Activated CD4-positive, alpha-beta T cell treated with anti-CD3 and anti-CD28 coated beads for 36 hours (primary cell): ENCODE data around the gene HSD17B7. TPM values are rescaled to one million over a fixed set of nuclear protein-coding genes. Genes with fewer than 3 reads are reported as not detected.

Experiments
- ATAC-seq: fragments of 200-7000 bp; cut with Tn5 transposase; one replicate; pipeline ENCODE4 v1.10.0; 2021; ENCODE audit warnings: mild to moderate bottlenecking, moderate library complexity
- CTCF ChIA-PET: fragments of 350-600 bp; sonication (Branson Sonifier 250); formaldehyde crosslinking; loops from one replicate; lab custom pipeline; 2021; ENCODE audit warnings: antibody characterized with exemption; lab: Charles Lee
- POLR2A ChIA-PET: fragments of 350-600 bp; sonication (Branson Sonifier 250); formaldehyde crosslinking; loops from one replicate; lab custom pipeline; 2021; ENCODE audit warnings: antibody characterized with exemption, inconsistent platforms; lab: Charles Lee
- DNase-seq: peaks from one replicate; pipeline ENCODE4 v3.0.0-alpha.2; 2020
- H3K27ac Mint-ChIP-seq: one replicate; pipeline ENCODE4 v1.8.0; 2021; ENCODE audit warnings: mixed read lengths
- H3K27me3 Mint-ChIP-seq: one replicate; pipeline ENCODE4 v1.8.0; 2021; ENCODE audit warnings: mixed read lengths
- H3K36me3 Mint-ChIP-seq: one replicate; pipeline ENCODE4 v1.8.0; 2021; ENCODE audit warnings: low read depth, mixed read lengths
- H3K4me1 Mint-ChIP-seq: one replicate; pipeline ENCODE4 v1.8.0; 2021; ENCODE audit warnings: mixed read lengths
- H3K4me3 Mint-ChIP-seq: one replicate; pipeline ENCODE4 v1.8.0; 2021; ENCODE audit warnings: mild to moderate bottlenecking, moderate library complexity, mixed read lengths
- H3K9me3 Mint-ChIP-seq: one replicate; pipeline ENCODE4 v1.8.0; 2021; ENCODE audit warnings: low read depth, mixed read lengths
- intact Hi-C, 2 experiments: fragments of 100-400 bp; cut with DNase I in 1 of 2; cut with micrococcal nuclease in 1 of 2; formaldehyde crosslinking; loops; one replicate each; pipeline versions ENCODE4 v1.14.2 to v1.15.1; 2022 to 2024; cut with DNase I, micrococcal nuclease
- total RNA-seq, 2 experiments: library from RNA; stranded (reverse); gene quantifications; one replicate each; pipeline ENCODE4 v1.2.3, GENCODE V29; 2021

HSD17B7 gene
- total RNA-seq, 2 experiments from 2014 or later, result 25.7 to 29.5 TPM

DNA sequence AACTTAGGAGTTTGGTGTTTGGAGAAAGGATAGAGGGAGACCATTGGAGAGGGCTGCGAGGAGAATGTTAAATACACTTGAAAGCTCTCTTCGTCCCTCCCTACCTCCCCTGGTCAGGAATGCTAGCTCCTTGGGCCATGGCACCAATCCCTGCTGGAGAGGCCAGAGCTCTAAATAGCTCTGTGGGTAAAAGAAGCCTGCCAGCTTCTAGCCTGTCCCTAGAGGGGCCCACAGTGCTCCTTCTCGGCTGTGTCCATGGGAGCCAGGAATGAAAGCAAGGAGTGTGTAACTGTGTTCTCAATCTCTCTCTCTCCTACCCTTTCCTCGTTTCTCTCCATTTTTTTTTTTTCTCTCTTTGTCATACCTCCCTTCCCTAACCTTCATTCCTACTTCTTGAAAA lies 70.6 kb downstream of the HSD17B7 start, which contains the start of gene CCDC190:
Gene CCDC190 (minus strand): TSS at position 75 of the 400 bp plus-strand sequence. CDS start 1,529 bp downstream, outside the sequence.
- Mint-ChIP-seq H3K36me3 (no peaks in the 10 kb centered on the region), H3K27me3 (peaks cover 14% of the 10 kb centered on the region), H3K4me1 (no peaks in the 10 kb centered on the region), H3K27ac (no peak within 1 kb of the TSS), H3K4me3 (no peak within 1 kb of the TSS), H3K9me3 (no peaks in the 10 kb centered on the region)
- ChIA-PET CTCF (interaction anchor here (1.5 kb wide), 1 partner anchor 12 kb away, joined by 6 read pairs; no protein-coding TSS in a partner anchor), POLR2A (no interaction called here)
- DNase-seq (no peak), ATAC-seq (no peak)
- intact Hi-C loops, result no loop called here

- CTCF ChIA-PET, result no interaction called here
- Mint-ChIP-seq H3K27ac (no peak overlapping the region), H3K36me3 (no peaks in the 10 kb centered on the region), H3K9me3 (no peaks in the 10 kb centered on the region), H3K27me3 (peaks cover 14% of the 10 kb centered on the region), H3K4me1 (no peaks in the 10 kb centered on the region), H3K4me3 (no peak overlapping the region)
- ATAC-seq, result no peak
- POLR2A ChIA-PET, result no interaction called here
- no peak for DNase-seq
- intact Hi-C loops, result no loop called here
Observed at GRCh38 chr1:162861625-162862024, 71.1 kb downstream of the HSD17B7 start.

Other genes starting within 250 kb of the HSD17B7 start
- 10 to 100 TPM; 29.7 to 34.8 TPM for gene UAP1, start 229.0 kb upstream of the HSD17B7 start, total RNA-seq
- under 1 TPM; 0.21 to 0.23 TPM for gene DDR2, start 158.2 kb upstream of the HSD17B7 start, total RNA-seq
- not detected for gene CCDC190, start 70.5 kb downstream of the HSD17B7 start, total RNA-seq